ENCODE results near the gene ARID4B. TPM values are rescaled to one million over a fixed set of nuclear protein-coding genes. Genes with fewer than 3 reads are reported as not detected.
"Not testable (repeated sequence)": the region's sequence is repeated elsewhere in the genome, so short reads cannot be mapped to it uniquely, and the experiment has no call there.

ARID4B gene
- total and polyA plus RNA-seq, 8 donors: 29.0 to 57.9 (median 49.9) TPM

DNA sequence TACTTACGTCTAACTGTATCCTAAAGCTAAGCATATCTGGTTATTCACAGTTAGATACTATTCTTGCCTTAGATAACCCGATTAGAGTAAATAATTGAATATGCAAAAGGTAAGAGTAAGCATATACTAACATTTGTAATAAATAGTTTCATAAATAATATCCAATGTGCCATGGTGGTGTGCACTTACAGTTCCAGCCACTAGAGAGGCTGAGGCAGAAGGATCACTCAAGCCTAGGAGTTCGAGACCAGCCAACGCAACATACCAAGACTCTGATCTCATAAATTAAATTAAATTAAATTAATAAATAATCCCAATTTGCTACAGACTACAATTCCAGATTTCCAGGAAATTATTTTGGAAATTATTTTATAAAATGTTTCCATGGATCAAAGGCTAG is 12.2 kb downstream of the ARID4B start:
- no peak for ATAC-seq
- H3K9me3 ChIP-seq: no peaks in the 10 kb centered on the region
- intact Hi-C loops (cut with DNase I): no loop called here
- H3K27ac ChIP-seq: no peak overlapping the region
- TF ChIP-seq, protein P1, sequence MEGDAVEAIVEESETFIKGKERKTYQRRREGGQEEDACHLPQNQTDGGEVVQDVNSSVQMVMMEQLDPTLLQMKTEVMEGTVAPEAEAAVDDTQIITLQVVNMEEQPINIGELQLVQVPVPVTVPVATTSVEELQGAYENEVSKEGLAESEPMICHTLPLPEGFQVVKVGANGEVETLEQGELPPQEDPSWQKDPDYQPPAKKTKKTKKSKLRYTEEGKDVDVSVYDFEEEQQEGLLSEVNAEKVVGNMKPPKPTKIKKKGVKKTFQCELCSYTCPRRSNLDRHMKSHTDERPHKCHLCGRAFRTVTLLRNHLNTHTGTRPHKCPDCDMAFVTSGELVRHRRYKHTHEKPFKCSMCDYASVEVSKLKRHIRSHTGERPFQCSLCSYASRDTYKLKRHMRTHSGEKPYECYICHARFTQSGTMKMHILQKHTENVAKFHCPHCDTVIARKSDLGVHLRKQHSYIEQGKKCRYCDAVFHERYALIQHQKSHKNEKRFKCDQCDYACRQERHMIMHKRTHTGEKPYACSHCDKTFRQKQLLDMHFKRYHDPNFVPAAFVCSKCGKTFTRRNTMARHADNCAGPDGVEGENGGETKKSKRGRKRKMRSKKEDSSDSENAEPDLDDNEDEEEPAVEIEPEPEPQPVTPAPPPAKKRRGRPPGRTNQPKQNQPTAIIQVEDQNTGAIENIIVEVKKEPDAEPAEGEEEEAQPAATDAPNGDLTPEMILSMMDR (IDR thresholded peaks at IDR 0.05): no peak
- DNase-seq: no peak
- peaks cover 13 to 74% of the 10 kb centered on the region in 2 donors for H3K4me1 ChIP-seq
- no peak overlapping the region for H3K4me3 ChIP-seq
- no peaks in the 10 kb centered on the region for H3K27me3 ChIP-seq
- peaks cover 0 to 16% of the 10 kb centered on the region in 2 donors for H3K36me3 ChIP-seq

DNA sequence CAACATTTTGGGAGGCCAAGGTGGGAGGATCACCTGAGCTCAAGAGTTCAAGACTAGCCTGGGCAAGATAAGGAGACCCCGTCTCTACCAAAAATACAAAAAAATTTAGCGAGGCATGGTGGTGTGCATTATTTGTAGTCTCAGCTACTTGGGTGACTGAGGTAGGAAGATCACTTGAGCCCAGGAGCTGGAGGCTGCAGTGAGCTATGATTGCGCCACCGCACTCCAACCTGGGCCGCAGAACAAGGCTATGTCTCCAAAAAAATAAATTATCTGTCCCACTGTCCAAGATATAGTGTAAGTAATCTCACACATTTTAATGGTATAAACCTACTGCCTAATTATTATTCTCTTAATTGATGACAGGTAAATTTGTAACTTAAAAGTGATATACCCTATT is 12.8 kb downstream of the ARID4B start:
- peak in 1 of 4 donors; percentile 42 for DNase-seq
- no peak for ATAC-seq
- Histone ChIP-seq H3K9me3 (no peaks in the 10 kb centered on the region), H3K27me3 (no peaks in the 10 kb centered on the region), H3K36me3 (peaks cover 0 to 16% of the 10 kb centered on the region in 2 donors), H3K27ac (no peak overlapping the region), H3K4me3 (no peak overlapping the region), H3K4me1 (peaks cover 13 to 80% of the 10 kb centered on the region in 2 donors)
- intact Hi-C loops (cut with DNase I): no loop called here
- TF ChIP-seq, protein P1 (IDR thresholded peaks at IDR 0.05): no peak

DNA sequence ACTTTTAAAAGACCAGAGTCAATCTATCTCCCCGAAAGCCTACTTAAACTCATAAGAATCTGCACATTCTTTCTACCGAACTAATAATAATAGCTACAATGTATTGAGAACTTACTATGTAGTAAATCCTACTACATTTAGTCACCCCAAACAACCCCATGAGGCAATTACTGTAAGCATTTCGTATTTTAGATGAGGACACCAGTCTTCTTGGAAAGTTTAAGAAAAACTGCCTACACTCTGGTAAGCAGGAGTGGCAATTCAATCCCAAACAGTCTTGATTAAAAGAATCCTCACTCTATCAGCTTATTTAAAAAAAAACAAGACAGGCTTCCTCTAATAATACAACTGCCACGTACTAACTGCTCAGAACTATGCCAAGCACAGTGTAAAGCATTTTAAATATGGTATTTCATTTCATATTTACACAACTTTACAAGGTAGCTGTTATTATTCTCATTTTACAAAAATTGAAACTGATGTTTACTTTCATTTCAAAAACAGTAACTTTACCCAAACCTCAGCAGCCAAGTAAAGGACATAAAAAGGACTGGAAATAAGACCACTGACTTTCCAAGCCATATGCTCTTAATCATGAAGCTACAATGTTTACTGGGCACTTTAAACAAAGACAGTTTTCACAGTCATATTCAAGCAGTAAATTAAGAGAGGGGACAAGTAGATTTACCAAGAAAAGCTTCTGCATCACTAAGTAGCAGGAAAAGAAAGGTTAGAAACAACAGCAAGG is 13.9 kb downstream of the ARID4B start:
- Histone ChIP-seq H3K27me3 (no peaks in the 10 kb centered on the region), H3K9me3 (no peaks in the 10 kb centered on the region), H3K4me1 (peaks cover 13 to 77% of the 10 kb centered on the region in 2 donors), H3K27ac (no peak overlapping the region), H3K36me3 (peaks cover 0 to 8% of the 10 kb centered on the region in 2 donors), H3K4me3 (no peak overlapping the region)
- intact Hi-C loops (cut with DNase I): no loop called here
- no peak for DNase-seq
- TF ChIP-seq, protein P1 (IDR thresholded peaks at IDR 0.05): no peak
- no peak for ATAC-seq

DNA sequence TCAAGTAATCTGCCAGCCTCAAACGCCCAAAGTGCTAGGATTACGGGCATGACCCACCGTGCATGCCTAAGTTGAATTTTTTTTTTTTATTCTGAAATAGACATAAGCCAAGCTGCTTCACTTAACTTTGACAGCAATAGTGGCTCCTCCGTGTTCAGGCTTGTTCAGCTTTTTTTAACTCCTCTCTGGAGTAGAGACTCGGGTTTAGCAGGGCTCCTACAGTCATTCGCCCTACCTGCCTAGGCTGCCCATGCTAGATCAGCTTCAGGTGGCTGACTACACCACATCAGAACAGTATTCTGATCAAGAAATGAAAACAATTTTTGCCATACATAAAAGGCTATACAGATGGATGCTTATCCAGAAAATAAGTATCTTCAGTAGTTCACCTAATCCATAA is 14.7 kb downstream of the ARID4B start:
- no peak for DNase-seq
- intact Hi-C loops (cut with DNase I): no loop called here
- Histone ChIP-seq H3K9me3 (no peaks in the 10 kb centered on the region), H3K4me1 (peaks cover 13 to 74% of the 10 kb centered on the region in 2 donors), H3K27me3 (no peaks in the 10 kb centered on the region), H3K27ac (no peak overlapping the region), H3K36me3 (no peaks in the 10 kb centered on the region), H3K4me3 (no peak overlapping the region)
- ATAC-seq: no peak
- TF ChIP-seq, protein P1 (IDR thresholded peaks at IDR 0.05): no peak

DNA sequence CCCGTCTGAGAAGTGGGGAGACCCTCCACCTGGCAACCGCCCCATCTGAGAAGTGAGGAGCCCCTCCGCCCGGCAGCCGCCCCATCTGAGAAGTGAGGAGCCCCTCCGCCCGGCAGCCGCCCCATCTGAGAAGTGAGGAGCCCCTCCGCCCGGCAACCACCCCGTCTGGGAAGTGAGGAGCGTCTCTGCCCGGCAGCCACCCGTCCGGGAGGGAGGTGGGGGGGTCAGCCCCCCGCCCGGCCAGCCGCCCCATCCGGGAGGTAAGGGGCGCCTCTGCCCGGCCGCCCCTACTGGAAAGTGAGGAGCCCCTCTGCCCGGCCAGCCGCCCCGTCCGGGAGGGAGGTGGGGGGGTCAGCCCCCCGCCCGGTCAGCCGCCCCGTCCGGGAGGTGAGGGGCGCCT is 18.8 kb downstream of the ARID4B start:
- peak in 1 of 4 donors; percentile 18 for DNase-seq
- H3K4me3 ChIP-seq; H3K27me3 ChIP-seq; intact Hi-C loops (cut with DNase I); H3K27ac ChIP-seq; H3K9me3 ChIP-seq; ATAC-seq; H3K36me3 ChIP-seq: not testable (repeated sequence)
- peaks cover 3 to 68% of the 10 kb centered on the region in 2 donors for H3K4me1 ChIP-seq

Data from left lung (tissue), 10 donors.